NB4 (cell line): ENCODE measurements around the gene LYPD5.

Experiments used
- DNase-seq: peaks from one replicate; pipeline ENCODE4 v3.0.0; 2010; ENCODE audit warnings: low read depth
- H3K4me3 ChIP-seq: one replicate; pipeline ENCODE4 v1.5.1; 2011; ENCODE audit warnings: mild to moderate bottlenecking, low read depth, low read length, moderate library complexity
- MYC ChIP-seq: IDR thresholded peaks from 2 replicates; pipeline ENCODE4 v1.6.1; 2011; ENCODE audit warnings: low read depth, low read length
- POLR2A ChIP-seq: IDR thresholded peaks from 2 replicates; pipeline ENCODE4 v1.6.1; 2011; ENCODE audit warnings: mild to moderate bottlenecking; ENCODE audit not compliant: insufficient read length; ENCODE audit errors: extremely low read depth
- TF ChIP-seq, protein P1 (sequence below): IDR thresholded peaks from one replicate; pipeline ENCODE4 v1.5.1; 2012; ENCODE audit warnings: low read depth, low read length
- TF ChIP-seq, protein P2 (sequence below): IDR thresholded peaks from 2 replicates; pipeline ENCODE4 v1.6.1; 2011; ENCODE audit warnings: low read depth, low read length

LYPD5 gene

DNA sequence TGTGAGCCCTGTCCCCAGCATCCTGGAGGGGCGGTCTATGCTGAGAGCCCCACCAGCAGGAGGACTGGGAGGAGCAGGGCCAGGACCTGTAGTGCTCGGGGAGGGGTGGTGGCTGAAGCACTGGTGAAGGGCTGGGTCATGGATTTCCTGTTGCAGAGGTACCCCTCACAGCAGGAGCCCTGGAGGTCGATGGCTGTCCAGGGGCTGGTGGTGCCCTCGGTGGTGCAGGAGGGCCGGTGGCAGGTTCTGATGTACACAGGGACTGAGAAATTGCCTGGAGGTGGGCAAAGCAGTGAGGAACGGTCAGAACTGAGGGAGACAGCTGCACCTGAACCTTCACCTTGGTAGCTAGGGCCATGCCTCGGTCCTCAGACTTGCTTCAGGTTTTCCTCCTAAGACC lies 4.7 kb downstream of the LYPD5 start:
- no peak for TF ChIP-seq MYC
- TF ChIP-seq, protein P1, sequence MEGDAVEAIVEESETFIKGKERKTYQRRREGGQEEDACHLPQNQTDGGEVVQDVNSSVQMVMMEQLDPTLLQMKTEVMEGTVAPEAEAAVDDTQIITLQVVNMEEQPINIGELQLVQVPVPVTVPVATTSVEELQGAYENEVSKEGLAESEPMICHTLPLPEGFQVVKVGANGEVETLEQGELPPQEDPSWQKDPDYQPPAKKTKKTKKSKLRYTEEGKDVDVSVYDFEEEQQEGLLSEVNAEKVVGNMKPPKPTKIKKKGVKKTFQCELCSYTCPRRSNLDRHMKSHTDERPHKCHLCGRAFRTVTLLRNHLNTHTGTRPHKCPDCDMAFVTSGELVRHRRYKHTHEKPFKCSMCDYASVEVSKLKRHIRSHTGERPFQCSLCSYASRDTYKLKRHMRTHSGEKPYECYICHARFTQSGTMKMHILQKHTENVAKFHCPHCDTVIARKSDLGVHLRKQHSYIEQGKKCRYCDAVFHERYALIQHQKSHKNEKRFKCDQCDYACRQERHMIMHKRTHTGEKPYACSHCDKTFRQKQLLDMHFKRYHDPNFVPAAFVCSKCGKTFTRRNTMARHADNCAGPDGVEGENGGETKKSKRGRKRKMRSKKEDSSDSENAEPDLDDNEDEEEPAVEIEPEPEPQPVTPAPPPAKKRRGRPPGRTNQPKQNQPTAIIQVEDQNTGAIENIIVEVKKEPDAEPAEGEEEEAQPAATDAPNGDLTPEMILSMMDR = no peak
- no peak for TF ChIP-seq POLR2A
- TF ChIP-seq, protein P2, sequence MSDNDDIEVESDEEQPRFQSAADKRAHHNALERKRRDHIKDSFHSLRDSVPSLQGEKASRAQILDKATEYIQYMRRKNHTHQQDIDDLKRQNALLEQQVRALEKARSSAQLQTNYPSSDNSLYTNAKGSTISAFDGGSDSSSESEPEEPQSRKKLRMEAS = no peak
- DNase-seq = no peak
- H3K4me3 ChIP-seq = no peak overlapping the region

DNA sequence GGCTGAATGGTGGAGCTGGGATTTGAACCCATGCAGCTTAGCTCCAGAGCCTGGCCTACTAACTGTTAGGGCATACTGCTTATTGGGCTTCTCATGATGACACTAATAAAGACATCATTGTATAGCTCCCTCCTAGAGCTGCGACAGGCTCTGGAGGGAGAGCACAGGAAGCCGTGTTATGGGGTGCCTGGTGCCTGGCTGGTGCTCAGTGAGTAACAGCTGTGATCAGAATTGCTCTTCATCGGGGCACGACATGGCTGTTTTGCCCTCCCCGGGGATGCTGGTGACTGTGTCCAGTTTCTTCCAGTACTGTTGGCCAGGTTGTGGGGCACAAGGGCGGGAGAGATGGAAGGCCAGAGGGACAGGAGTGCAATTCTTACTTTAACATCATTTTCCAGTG lies 5.1 kb downstream of the LYPD5 start:
- TF ChIP-seq, protein P2 = no peak
- TF ChIP-seq, protein P1 = no peak
- TF ChIP-seq MYC (no peak), POLR2A (no peak)
- DNase-seq = no peak

DNA sequence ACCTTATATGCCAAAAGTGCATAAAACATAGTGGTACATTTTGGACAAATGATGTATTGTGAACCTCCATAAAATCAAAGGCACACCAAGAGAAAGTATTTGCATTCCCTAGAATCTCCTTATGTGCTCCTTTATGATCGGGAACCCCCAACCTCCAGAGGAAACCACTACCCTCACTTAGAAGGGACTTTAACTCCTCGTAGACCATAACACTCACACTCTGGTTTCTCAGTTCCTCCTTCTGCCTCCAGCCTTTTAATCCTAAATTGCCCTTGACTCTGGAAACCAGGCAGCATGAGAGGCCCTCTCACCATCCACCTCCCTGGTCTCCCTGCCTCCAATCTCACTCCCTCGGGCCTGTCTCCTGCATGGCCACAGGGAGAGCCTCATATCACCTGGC lies 11.7 kb downstream of the LYPD5 start:
- no peak overlapping the region for H3K4me3 ChIP-seq
- TF ChIP-seq POLR2A (no peak), MYC (no peak)
- TF ChIP-seq, protein P2 = no peak
- TF ChIP-seq, protein P1 = no peak
- DNase-seq = no peak

More for the DNA sequence above, 5.1 kb downstream of the LYPD5 start:
- no peak overlapping the region for H3K4me3 ChIP-seq

DNA sequence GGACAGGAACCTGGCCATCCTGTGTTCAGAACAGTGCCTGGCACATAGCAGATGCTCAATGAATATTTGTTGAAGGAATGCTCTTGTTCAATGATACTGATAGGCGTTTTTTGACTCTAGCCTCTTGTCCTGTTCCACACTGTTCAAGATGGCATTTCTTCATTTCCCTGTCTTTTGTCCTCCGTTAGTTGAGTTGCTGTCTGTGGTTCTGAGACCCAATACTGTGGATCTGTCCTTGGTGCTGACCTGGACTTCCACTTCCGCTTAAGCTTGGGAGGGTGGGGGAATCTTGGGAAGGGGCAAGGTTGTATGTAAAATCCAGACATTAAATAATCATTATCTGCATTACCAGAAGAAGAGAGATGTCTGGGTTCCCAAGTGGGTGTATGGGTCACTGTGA lies 13.2 kb downstream of the LYPD5 start:
- H3K4me3 ChIP-seq = no peak overlapping the region
- DNase-seq = peak; percentile 56
- TF ChIP-seq, protein P2 = no peak
- no peak for TF ChIP-seq MYC
- TF ChIP-seq, protein P1 = no peak
- no peak for TF ChIP-seq POLR2A

DNA sequence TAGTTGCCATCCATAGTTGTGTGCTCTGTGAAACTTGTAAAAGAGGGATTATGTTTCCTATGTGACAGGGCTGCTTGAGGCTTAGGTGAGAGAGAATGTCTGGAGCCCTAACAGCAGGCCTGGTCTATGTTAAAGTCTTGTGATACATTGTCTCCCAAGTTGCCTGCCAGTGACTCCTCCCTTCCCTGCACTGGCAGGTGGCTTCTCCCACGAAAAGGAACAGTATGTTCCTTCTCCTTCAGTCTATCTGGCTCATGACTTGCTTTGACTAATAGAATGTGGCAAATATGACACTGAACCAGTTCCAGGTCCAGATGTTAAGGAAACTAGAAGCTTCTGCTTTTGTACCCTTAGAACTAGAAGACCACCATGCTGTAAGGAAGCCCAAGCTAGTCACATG lies 15.6 kb downstream of the LYPD5 start:
- H3K4me3 ChIP-seq = no peak overlapping the region
- TF ChIP-seq, protein P1 = no peak
- TF ChIP-seq MYC = no peak
- TF ChIP-seq, protein P2 = no peak
- TF ChIP-seq POLR2A = no peak
- DNase-seq = no peak
